Measurements from ENCODE around the gene KRT84.

Gene KRT84

DNA sequence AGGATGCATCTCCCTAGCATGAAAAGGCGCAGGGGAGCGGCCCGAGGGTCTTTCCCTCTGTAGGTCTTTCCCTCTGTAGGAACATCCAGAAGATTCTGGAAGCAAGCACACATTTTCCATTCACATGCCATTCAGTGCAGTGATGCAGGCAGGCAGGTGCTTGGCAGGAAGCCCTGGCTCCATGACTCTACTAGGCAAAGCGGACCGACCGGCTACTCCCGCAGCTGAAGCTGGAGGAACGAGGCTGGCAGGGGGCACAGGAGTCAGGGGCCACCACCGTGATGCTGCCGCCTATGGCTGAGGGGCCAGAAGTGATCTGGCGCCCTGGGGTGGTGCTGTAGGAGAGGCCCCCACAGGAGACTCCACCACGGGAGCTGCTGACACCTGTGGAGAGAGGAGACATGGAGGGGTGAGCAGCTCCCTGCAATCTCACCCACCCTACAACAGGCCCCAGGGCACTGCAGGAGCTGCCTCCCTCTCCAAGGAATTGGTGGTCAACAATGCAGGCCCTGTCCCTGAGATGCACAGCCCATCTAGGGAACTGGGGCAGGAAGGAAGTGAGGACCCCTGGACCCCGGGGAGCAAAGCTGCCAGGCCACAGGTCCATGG is 24.7 kb downstream of the KRT84 start:
- ChIA-PET POLR2A (no interaction called here), CTCF (interaction anchor here (0.7 to 2.1 kb wide), 12 partner anchors 8 to 620 kb away, joined by 3 to 15 read pairs (median 4); no protein-coding TSS in a partner anchor)
- TF ChIP-seq, protein P1, sequence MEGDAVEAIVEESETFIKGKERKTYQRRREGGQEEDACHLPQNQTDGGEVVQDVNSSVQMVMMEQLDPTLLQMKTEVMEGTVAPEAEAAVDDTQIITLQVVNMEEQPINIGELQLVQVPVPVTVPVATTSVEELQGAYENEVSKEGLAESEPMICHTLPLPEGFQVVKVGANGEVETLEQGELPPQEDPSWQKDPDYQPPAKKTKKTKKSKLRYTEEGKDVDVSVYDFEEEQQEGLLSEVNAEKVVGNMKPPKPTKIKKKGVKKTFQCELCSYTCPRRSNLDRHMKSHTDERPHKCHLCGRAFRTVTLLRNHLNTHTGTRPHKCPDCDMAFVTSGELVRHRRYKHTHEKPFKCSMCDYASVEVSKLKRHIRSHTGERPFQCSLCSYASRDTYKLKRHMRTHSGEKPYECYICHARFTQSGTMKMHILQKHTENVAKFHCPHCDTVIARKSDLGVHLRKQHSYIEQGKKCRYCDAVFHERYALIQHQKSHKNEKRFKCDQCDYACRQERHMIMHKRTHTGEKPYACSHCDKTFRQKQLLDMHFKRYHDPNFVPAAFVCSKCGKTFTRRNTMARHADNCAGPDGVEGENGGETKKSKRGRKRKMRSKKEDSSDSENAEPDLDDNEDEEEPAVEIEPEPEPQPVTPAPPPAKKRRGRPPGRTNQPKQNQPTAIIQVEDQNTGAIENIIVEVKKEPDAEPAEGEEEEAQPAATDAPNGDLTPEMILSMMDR (IDR thresholded peaks at IDR 0.05; ENCODE audit: control extremely low read depth, extremely low read depth, low read depth, missing control alignments): no peak
- DNase-seq (ENCODE audit: extremely low spot score): no peak

DNA sequence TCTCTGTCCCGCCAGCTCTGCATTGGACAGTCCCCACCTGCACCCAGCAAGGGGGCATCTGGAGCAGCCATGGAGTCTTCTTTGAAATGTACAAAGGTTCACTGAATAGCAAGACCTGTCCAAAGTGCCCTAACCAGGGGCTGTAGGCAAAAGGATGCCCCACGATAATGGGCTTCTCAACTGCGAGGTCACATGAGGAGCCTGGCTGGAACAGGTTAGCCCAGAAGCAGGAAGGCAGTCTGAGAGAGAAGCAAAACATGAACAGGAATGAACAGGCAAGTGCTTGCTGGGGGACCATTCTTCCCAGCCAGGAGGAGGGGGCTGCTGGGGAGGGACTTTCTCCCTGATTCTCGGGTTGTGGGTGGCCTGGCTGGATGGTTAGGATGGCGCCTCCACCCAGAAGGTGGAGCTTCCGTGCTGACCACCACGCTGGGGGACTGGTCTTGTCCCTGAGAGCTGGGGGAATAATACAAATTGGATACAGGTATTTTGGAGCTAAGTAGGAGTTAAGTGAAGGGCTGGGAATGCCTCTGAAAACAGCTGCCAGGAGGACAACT is 25.3 kb downstream of the KRT84 start:
- CTCF ChIA-PET: interaction anchor here (0.9 to 2.1 kb wide), 4 partner anchors 12 to 620 kb away, joined by 3 to 9 read pairs (median 5); no protein-coding TSS in a partner anchor
- TF ChIP-seq, protein P1 (IDR thresholded peaks at IDR 0.05; ENCODE audit: control extremely low read depth, extremely low read depth, low read depth, missing control alignments): no peak
- POLR2A ChIA-PET: no interaction called here

DNA sequence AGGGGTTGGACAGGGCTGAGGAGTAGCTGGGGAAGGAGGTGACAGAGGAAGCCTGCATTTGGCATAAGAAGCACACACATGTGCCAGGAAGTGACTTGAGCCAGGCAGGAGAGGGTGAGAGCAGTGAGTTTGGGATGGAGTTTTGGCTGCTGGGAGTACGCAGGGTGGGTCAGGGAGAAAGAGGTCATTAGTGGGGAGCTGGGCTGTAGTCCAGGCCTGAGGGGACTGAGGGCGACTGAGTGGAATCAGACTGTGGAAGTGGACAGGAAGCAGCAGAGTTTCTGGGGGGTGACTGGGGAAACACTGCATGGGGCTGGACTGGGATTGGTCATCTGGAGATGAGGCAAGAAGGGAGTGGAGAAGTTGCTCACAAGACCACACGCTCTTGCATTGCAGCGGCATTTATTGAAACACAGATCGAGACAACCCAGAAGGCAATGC is 25.8 kb downstream of the KRT84 start:
- DNase-seq (ENCODE audit: extremely low spot score): no peak
- ChIA-PET POLR2A (no interaction called here), CTCF (interaction anchor here (0.9 to 1.5 kb wide), 3 partner anchors 13 to 520 kb away, joined by 3 read pairs; no protein-coding TSS in a partner anchor)
- TF ChIP-seq, protein P1 (IDR thresholded peaks at IDR 0.05; ENCODE audit: control extremely low read depth, extremely low read depth, low read depth, missing control alignments): no peak

More for the DNA sequence above, 25.3 kb downstream of the KRT84 start:
- DNase-seq (ENCODE audit: extremely low spot score): no peak

DNA sequence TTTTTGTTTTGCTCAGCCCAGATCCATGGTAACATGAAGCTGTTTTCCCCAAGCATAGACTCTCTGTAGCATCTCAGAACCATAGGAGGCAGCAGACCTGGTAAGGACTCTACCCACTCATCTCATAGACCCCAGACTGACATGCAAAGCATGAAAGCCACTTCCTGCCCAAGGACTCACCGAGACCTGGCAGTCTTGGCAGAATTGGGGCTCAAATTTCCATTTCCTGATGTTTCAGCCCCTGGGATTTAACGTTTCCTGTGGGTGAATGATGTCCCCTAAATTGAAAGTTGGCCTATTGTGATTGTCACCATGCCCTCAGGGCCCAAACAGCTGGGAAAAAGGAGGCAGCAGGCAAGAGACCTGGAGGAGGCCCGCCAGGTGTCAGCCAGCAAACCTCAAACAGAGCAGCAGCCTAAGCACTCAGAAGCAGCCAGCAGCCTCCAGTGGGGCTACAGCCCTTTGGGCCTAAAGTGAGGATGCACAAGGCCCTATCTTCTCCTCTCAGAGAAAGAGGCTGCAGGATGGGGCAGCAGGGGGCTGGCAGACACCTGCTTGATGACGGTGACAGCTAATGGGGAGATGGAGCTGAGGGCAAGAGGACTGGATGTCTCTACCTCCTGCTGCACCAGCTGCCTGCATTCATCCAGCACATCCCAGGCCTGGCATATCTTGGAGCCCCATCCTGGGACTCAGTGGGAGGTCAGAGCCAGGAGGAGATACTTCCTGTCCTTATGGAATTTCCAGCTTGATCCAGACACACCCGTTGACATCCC is 26.7 kb downstream of the KRT84 start:
- ChIA-PET POLR2A (no interaction called here), CTCF (interaction anchor here (0.9 to 1.7 kb wide), 3 partner anchors 12 to 521 kb away, joined by 3 to 5 read pairs (median 3); no protein-coding TSS in a partner anchor)
- TF ChIP-seq, protein P1 (IDR thresholded peaks at IDR 0.05; ENCODE audit: control extremely low read depth, extremely low read depth, low read depth, missing control alignments): no peak
- peak; percentile 69 for DNase-seq (ENCODE audit: extremely low spot score)

DNA sequence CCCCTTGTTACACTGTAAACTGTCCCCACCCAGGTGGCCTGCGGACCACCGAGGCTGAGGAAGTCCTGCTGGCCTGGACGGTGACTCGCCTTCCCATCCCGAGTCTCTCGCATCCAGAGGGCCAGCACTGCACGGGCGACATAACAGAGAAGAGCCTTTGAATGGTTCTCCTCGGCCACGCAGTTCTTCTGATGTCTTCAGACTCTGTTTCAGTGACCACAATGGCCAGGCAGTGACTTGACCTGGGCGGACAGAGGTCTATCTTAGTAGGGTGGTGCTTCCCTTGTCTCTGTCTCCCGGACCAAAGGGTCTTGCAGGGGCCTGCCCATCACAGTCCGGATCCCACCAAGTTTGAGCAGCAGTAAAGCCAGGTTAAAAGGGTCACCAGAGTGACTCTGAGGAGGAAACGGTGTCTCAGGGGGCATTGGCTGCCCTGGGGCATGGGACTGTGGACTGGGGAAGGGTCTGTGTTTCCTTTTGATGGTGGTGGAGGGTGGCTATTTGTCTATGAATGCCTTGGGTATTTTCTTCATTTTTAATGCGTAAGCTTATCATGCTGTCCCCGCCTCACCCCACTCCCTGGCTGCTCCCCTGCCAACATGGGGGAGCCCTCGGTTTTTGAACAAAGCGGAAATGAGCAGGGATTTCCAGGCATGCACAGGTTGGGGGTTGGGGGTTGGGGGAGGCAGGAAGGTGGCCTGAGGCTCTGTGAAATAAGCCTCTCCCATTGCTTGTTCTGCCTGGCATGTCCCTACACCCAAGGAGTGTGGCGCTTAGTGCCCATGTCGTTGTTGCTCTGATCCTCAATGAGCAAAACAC is 28.5 kb downstream of the KRT84 start:
- ChIA-PET CTCF (no interaction called here), POLR2A (no interaction called here)
- no peak for DNase-seq (ENCODE audit: extremely low spot score)
- TF ChIP-seq, protein P1 (IDR thresholded peaks at IDR 0.05; ENCODE audit: control extremely low read depth, extremely low read depth, low read depth, missing control alignments): no peak
